Activated T-helper 17 cell treated with anti-CD3 and anti-CD28 coated beads, Interleukin-2, amount 50 U/mL, for 72 hours (primary cell): ENCODE measurements around the gene CCDC85B. TPM values are rescaled to one million over a fixed set of nuclear protein-coding genes. Genes with fewer than 3 reads are reported as not detected.

Experiments
- ATAC-seq: fragments of 150-1000 bp; cut with Tn5 transposase; replicated peaks from 2 replicates; pipeline ENCODE4 v1.10.0; 2021; ENCODE audit warnings: mild to moderate bottlenecking, moderate library complexity
- H3K27ac Mint-ChIP-seq: one replicate; pipeline ENCODE4 v1.8.0; 2022; ENCODE audit warnings: mixed read lengths
- H3K27me3 Mint-ChIP-seq: one replicate; pipeline ENCODE4 v1.8.0; 2022; ENCODE audit warnings: mixed read lengths
- H3K36me3 Mint-ChIP-seq: one replicate; pipeline ENCODE4 v1.8.0; 2022; ENCODE audit warnings: low read depth, mild to moderate bottlenecking, mixed read lengths
- H3K4me1 Mint-ChIP-seq: one replicate; pipeline ENCODE4 v1.8.0; 2022; ENCODE audit warnings: mixed read lengths
- H3K4me3 Mint-ChIP-seq: one replicate; pipeline ENCODE4 v1.8.0; 2022; ENCODE audit warnings: mild to moderate bottlenecking, mixed read lengths
- H3K9me3 Mint-ChIP-seq: one replicate; pipeline ENCODE4 v1.8.0; 2022; ENCODE audit warnings: mixed read lengths
- total RNA-seq, 2 donors: library from RNA; stranded (reverse); gene quantifications; one replicate each; pipeline ENCODE4 v1.2.3, GENCODE V29; 2022

Gene CCDC85B
- total RNA-seq, 2 donors from 2014 or later: 21.0 to 37.2 TPM

DNA sequence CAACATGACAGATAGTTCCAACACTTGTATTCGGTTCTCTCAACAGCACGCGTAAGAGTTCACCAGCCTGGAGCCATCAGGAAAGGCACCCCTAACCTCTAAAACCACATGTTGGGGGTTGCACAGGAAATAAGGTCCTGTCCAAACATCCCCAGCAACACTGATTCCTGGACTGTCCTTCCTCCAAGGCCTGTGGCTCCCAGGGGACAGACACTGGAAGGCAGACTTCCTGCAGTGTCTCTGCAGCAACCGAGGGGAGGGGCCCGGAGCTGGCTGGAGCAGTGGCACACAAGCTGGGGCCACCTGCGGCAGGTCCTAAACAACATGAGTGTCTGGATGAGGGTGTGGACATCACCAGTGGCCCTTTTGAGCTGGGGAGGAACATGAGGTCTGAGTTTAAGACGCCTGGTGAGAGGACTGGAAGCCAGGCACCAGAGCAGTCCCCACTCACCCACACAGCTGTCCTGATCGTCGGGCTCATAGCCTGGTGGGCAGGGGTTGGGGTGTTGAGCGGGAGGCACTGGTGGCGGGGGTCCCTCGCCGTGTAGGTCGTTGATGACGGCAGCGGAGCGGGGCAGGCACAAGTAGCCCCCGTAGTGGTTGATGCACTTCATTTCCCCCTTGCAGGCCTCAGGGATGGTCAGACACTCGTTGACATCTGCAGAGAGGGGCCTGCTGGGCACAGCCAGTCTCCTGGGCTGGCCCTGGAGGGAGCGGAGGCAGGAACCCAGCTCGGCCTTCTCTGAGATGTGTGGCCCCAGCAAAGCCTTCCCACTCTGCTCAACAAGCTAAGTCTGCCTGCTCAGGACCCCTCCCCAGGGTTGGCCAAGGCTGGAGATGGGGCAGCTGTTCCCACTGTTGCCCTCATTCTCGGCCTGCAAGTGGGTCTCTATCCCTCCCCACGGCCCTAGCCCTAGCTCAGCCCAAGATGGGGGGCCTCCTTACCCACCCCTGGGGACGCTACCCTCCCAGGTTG is 19.5 kb upstream of the CCDC85B start:
- Mint-ChIP-seq H3K36me3 (peaks cover 20% of the 10 kb centered on the region), H3K4me3 (peak overlapping the region; percentile 41), H3K9me3 (no peaks in the 10 kb centered on the region), H3K27me3 (no peaks in the 10 kb centered on the region), H3K27ac (peak overlapping the region; percentile 46), H3K4me1 (no peaks in the 10 kb centered on the region)
- ATAC-seq: no peak

DNA sequence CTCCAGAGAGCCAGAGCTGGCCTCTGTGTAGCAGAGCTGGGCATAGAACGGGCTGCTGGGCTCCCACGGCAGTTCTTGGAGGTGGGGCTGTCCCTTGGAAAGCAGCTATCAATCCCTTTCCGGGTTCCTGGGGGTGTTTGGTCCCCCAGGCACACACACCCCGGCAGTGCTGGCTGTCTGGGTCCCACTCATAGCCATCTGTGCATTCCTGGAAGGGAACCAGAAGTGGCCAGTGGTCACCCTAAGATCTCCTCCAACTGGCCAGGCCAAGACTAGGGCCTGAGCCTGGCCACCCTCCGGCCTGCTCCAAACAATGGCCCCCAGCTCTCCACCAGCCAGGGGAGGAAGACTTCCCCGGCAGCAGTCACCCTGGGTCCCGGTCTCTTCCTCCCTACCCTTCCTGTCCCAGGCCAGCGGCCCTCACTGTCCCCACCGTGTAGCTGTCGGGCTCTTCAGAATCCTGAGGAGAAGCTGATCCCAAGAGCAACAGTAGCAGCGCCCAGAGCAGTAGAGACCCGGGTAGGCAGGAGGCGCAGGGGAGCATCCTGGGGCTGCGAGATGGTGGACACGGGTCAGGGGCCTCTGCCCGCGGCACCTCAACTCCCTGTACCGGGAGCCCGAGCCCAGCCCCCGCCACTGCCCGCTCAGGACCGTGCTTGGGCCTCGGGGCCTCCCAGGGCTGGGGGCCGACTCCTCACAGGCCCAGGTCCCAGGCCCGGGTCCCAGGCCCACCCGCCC is 18.5 kb upstream of the CCDC85B start:
- H3K4me1 Mint-ChIP-seq: no peaks in the 10 kb centered on the region
- ATAC-seq: no peak
- H3K27me3 Mint-ChIP-seq: no peaks in the 10 kb centered on the region
- peak overlapping the region; percentile 36 for H3K27ac Mint-ChIP-seq
- peaks cover 13% of the 10 kb centered on the region for H3K36me3 Mint-ChIP-seq
- peak overlapping the region; percentile 41 for H3K4me3 Mint-ChIP-seq
- H3K9me3 Mint-ChIP-seq: no peaks in the 10 kb centered on the region

DNA sequence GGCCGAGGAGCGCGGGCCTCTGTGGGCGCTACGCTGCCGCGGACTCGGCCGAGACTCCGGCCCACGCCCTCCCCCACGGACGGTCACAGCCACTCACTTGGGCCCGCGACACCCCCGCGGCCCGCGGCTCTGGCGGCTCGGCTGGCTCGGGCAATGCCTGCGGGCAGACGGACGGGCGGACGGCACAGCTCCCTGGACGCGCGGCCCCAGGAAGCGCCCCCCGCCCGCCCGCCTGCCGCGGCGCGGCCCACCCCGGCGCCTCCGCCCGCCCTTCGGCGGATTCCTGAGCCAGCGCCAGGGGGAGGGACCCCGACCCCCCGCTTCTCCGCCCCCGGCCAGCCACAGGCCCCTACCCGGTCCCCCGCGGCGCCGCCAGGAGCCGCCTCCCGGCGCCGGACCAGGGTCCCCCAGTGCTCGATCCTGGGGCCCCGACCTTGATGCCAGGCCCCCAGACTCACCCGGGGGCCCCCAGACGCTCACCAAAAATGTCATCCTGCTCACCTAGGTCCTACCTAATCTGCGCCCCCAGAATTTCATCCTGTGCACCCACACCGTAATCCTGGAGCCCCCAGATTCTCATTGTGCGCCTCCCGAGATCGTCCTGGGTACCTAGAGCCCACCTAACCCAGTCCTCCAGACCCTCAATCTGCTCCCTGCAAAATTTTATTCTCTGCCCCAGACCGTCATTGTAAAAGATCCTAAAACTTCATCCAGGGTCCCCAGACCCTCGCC is 17.7 kb upstream of the CCDC85B start, which contains the start of gene EFEMP2:
Gene EFEMP2, minus strand, starts transcription at position 215 of the 732 bp plus-strand sequence. CDS start 446 bp downstream, outside the sequence.
- Mint-ChIP-seq H3K36me3 (peaks cover 6% of the 10 kb centered on the region), H3K27me3 (no peaks in the 10 kb centered on the region), H3K4me3 (peak within 1 kb of the TSS; percentile 92), H3K27ac (peak within 1 kb of the TSS; percentile 94), H3K4me1 (no peaks in the 10 kb centered on the region), H3K9me3 (no peaks in the 10 kb centered on the region)
- ATAC-seq: no peak

DNA sequence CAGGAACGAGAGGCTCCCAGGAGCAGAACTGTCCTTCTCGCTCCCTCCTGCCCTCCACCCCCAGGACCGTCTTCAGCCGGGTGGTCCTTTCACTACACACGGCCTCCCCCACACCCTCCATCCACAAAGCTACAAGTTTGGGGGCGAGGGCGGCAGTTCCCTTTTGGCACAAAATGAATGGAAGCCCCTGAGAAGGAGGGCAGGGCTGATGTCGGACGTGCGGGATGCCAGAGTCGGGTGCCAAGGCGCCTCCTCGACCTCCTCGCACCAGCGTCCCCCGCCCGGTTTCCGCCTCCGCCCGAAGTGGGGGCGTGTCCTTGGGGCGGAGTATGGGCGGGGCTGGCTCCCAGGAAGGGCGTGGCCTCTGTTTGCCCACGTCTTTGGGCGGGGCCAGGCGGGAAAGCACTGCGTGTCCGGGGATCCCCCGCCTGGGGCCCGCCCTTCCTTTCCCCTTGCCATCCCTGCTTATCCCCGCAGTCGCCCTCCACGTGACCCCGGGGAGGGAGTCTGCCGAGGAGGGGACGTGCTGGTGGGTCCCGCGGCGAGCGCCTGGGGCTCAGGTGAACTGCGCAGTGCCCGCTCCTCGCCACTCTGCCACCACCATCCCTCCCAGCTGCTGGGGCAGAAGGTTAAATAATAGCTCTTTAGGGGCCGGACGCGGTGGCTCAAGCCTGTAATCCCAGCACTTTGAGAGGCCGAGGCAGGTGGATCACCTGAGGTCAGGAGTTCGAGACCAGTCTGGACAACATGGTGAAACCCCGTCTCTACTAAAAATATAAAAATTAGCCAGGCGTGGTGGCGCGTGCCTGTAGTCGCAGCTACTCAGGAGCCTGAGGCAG is 16.9 kb upstream of the CCDC85B start:
- peak; percentile 93 for ATAC-seq
- Mint-ChIP-seq H3K27ac (peak overlapping the region; percentile 94), H3K4me1 (no peaks in the 10 kb centered on the region), H3K27me3 (no peaks in the 10 kb centered on the region), H3K4me3 (peak overlapping the region; percentile 92), H3K9me3 (no peaks in the 10 kb centered on the region), H3K36me3 (peaks cover 6% of the 10 kb centered on the region)

DNA sequence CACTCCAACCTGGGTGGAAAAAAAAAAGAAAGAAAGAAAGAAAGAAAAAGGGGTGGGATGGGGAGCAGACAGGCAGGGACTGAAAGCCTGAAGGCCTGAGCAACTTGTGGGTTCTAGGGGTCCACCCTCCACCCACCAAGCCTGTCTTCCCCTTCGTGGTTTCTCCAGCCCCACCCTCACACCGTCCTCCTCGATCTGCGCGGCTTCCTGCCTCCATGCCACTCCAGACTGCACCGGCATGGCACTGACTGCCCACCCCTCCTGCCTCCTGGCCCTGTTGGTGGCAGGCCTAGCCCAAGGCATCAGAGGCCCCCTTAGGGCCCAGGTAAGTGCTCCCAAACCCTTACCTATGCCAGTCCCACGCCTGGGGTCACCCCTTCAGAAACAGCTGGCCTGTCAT is 10.9 kb upstream of the CCDC85B start, which contains the start of gene CTSW:
Gene CTSW, plus strand, starts transcription at position 221 of the 400 bp plus-strand sequence. Its CDS starts 18 bp downstream, at position 239.
- Mint-ChIP-seq H3K27me3 (no peaks in the 10 kb centered on the region), H3K4me3 (peak within 1 kb of the TSS; percentile 66), H3K27ac (peak within 1 kb of the TSS; percentile 90), H3K36me3 (peaks cover 14% of the 10 kb centered on the region), H3K4me1 (peaks cover 14% of the 10 kb centered on the region), H3K9me3 (no peaks in the 10 kb centered on the region)
- ATAC-seq: peak; percentile 49

DNA sequence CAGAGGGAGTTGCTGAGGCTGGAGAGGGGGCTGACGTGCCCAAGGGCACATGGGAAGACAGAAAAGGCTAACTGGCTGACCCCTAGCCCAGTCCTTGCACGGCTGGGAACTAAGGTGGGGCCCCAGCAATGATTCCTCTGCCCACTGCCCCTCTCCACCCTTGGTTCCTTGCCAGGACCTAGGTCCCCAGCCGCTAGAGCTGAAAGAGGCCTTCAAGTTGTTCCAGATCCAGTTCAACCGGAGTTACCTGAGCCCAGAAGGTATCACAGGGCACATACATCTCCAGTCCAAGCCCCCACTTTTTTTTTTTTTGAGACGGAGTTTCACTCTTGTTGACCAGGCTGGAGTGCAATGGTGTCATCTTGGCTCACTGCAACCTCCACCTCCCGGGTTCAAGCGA is 10.4 kb upstream of the CCDC85B start:
- H3K27ac Mint-ChIP-seq: peak overlapping the region; percentile 61
- H3K4me3 Mint-ChIP-seq: peak overlapping the region; percentile 66
- ATAC-seq: no peak
- H3K9me3 Mint-ChIP-seq: no peaks in the 10 kb centered on the region
- no peaks in the 10 kb centered on the region for H3K27me3 Mint-ChIP-seq
- peaks cover 16% of the 10 kb centered on the region for H3K4me1 Mint-ChIP-seq
- peaks cover 18% of the 10 kb centered on the region for H3K36me3 Mint-ChIP-seq

DNA sequence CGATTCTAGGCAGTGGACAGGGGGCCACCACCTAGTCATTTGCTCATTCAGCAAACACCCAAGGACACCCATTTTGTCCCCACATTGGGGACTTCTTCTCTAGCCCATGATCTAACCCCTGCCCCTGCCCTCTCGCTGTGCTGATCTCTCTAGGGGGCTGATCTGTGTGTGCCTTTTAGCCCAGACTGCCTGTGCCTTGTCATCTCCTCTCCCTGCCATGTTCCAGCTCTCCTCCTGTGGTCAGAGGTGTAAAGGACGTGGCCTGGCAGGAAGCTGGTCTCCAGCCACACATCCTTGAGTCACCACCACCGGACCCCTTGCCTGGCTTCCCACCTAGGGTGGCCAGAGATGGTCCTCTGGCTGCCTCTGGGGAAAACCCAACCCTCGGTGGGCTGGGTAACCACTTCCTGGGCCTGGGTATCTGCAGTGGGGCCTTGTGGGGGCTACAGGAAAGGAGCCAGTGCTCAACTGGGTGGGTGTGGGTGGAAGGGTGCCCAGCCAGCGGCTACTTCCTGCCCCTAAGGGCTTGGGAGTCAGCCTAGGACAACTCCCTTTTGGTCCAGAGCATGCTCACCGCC is 9.5 kb upstream of the CCDC85B start:
- Mint-ChIP-seq H3K36me3 (peaks cover 27% of the 10 kb centered on the region), H3K27ac (peak overlapping the region; percentile 90), H3K9me3 (no peaks in the 10 kb centered on the region), H3K4me3 (peak overlapping the region; percentile 66), H3K27me3 (no peaks in the 10 kb centered on the region), H3K4me1 (peaks cover 16% of the 10 kb centered on the region)
- ATAC-seq: peak; percentile 37

DNA sequence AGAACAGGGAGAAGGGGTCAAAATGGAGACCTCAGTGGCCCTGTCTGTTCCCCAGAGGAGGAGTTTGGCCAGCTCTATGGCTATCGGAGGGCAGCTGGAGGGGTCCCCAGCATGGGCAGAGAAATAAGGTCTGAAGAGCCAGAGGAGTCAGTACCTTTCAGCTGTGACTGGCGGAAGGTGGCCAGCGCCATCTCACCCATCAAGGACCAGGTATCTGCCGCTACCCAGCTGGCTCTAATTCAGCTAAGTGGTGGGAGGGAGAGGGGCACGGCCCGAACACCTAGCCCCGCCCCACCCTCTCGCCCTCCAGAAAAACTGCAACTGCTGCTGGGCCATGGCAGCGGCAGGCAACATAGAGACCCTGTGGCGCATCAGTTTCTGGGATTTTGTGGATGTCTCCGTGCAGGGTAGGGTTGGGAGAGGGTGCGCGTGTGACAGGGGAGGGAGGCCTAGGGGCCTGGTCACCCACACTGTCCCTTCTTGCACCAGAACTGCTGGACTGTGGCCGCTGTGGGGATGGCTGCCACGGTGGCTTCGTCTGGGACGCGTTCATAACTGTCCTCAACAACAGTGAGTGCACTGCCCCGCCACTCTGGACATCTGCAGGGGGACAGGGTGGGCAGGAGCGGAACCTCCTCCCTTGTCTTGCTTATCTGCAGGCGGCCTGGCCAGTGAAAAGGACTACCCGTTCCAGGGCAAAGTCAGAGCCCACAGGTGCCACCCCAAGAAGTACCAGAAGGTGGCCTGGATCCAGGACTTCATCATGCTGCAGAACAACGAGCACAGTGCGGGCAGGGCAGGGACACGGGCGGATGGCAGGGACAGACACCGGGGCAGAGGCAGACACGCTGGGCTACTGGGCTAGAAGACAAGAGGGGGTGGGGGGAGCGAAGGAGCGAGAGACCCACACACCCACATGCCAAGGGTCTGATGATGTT is 8.1 kb upstream of the CCDC85B start:
- Mint-ChIP-seq H3K27me3 (no peaks in the 10 kb centered on the region), H3K9me3 (no peaks in the 10 kb centered on the region), H3K36me3 (peaks cover 40% of the 10 kb centered on the region), H3K4me1 (peaks cover 24% of the 10 kb centered on the region), H3K27ac (peak overlapping the region; percentile 90), H3K4me3 (no peak overlapping the region)
- no peak for ATAC-seq

DNA sequence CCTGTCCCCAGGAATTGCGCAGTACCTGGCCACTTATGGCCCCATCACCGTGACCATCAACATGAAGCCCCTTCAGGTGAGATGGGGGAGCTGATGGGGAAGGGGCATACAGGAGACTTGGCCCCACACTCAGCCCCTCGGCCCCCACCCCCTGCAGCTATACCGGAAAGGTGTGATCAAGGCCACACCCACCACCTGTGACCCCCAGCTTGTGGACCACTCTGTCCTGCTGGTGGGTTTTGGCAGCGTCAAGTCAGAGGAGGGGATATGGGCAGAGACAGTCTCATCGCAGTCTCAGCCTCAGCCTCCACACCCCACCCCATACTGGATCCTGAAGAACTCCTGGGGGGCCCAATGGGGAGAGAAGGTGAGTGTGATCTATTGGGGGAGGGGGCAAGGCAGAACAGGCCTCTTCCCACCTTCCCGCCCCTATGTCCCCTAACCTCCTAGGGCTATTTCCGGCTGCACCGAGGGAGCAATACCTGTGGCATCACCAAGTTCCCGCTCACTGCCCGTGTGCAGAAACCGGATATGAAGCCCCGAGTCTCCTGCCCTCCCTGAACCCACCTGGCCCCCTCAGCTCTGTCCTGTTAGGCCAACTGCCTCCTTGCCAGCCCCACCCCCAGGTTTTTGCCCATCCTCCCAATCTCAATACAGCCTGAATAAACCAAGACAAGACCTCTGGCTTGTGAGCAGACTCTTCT is 7.3 kb upstream of the CCDC85B start:
- Mint-ChIP-seq H3K36me3 (peaks cover 45% of the 10 kb centered on the region), H3K27me3 (no peaks in the 10 kb centered on the region), H3K9me3 (no peaks in the 10 kb centered on the region), H3K27ac (no peak overlapping the region), H3K4me1 (peaks cover 24% of the 10 kb centered on the region), H3K4me3 (no peak overlapping the region)
- ATAC-seq: no peak

DNA sequence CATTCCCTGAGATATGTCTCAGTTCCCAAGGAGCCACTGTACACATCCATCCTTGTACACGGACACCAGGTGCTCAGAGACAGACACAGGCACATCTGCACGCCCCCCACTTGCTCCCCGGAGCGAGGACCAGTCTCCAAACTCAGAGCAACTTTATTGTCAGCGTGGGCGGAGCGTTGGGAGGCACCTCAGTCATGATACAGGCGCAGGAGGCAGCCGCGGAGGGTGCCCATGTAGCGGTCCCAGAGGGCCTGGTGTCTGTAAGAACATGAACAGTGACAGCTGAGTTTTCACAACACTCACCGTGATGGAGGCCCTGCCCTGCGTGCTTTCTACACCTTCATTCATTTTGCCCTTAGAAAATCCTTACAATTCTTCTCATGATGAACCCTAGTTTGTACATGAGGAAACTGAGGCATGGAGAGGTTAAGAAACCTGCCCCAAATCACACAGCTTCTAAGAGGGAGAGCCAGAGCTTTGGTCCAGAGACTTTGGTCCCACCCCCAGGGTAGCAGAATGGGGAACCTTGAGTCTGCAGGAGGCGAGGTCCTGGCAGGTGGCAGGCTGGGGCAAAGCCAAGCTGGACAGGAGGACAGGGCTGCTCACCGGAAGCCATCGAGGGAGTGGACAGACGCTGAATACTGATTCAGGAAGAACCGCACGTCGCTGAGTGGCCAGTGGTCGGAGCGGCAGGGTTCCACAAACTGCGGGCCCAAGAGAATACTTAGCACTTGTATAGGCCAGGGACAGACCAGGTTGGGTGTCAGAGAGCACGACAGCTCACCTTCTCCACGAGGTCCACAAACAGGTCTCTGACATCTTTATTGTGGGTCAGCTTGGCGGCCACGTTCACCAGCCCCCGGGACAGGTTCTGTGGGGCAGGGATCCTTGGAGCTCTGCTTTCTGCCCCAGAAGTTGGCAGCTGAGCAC is 6.4 kb upstream of the CCDC85B start:
- Mint-ChIP-seq H3K27ac (peak overlapping the region; percentile 76), H3K4me1 (peaks cover 28% of the 10 kb centered on the region), H3K27me3 (no peaks in the 10 kb centered on the region), H3K4me3 (peak overlapping the region; percentile 29), H3K36me3 (peaks cover 53% of the 10 kb centered on the region), H3K9me3 (no peaks in the 10 kb centered on the region)
- ATAC-seq: no peak

DNA sequence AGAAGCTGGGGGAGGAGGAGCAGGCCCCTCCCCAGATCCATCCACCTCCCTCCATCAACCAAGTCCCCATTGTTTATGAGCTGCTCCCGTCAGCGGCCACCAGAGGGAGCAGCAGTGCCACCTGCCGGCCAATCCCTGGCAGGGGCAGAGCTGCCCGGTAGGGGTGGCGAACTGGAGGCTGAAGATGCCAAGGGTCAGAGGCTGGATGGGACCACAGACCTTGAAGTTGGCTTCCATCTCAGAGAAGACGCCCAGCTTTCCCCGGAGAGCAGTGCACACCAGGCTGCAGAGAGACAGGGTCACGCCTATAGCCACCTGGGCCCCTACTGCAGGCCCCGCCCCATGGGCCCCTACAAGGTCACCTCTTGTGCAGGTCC is 5.8 kb upstream of the CCDC85B start:
- peak; percentile 49 for ATAC-seq
- peaks cover 31% of the 10 kb centered on the region for H3K4me1 Mint-ChIP-seq
- no peaks in the 10 kb centered on the region for H3K27me3 Mint-ChIP-seq
- peak overlapping the region; percentile 29 for H3K4me3 Mint-ChIP-seq
- peaks cover 55% of the 10 kb centered on the region for H3K36me3 Mint-ChIP-seq
- H3K27ac Mint-ChIP-seq: peak overlapping the region; percentile 76
- H3K9me3 Mint-ChIP-seq: no peaks in the 10 kb centered on the region
